Skin epidermis (tissue), 12 donors: Measurements from ENCODE around the gene DAZL.

Experiments used
- H3K27ac ChIP-seq, 21 experiments: fragments of 200-600 bp; sonication (generic) in 11 of 21; one replicate each; pipeline ENCODE4 v1.5.0; 2020; ENCODE audit warnings: mild to moderate bottlenecking in 3 of 21, inconsistent platforms in 2 of 21, moderate library complexity in 2 of 21
- H3K4me3 ChIP-seq, 7 experiments: fragments of 200-600 bp; sonication (generic) in 2 of 7; one replicate each; pipeline ENCODE4 v1.5.0; 2020; ENCODE audit warnings: inconsistent platforms in 2 of 7, mild to moderate bottlenecking in 2 of 7, moderate library complexity in 1 of 7

The DAZL gene

GRCh38 chr3:16599694-16600093 is 5.5 kb downstream of the DAZL start:
- H3K4me3 ChIP-seq = no peak overlapping the region

GRCh38 chr3:16596352-16597032 is 8.7 kb downstream of the DAZL start:
- H3K4me3 ChIP-seq = no peak overlapping the region
- no peak overlapping the region for H3K27ac ChIP-seq

More at GRCh38 chr3:16599694-16600093, 5.5 kb downstream of the DAZL start:
- H3K27ac ChIP-seq = no peak overlapping the region

GRCh38 chr3:16595778-16596177 is 9.4 kb downstream of the DAZL start:
- Histone ChIP-seq H3K27ac (no peak overlapping the region), H3K4me3 (no peak overlapping the region)

GRCh38 chr3:16589867-16590624 is 15.2 kb downstream of the DAZL start:
- Histone ChIP-seq H3K27ac (no peak overlapping the region), H3K4me3 (no peak overlapping the region)

GRCh38 chr3:16589120-16589519 is 16.1 kb downstream of the DAZL start:
- Histone ChIP-seq H3K27ac (no peak overlapping the region), H3K4me3 (no peak overlapping the region)

- Histone ChIP-seq H3K4me3 (no peak overlapping the region), H3K27ac (no peak overlapping the region)
These were observed 17.6 kb downstream of the DAZL start for GRCh38 chr3:16587681-16588060.

GRCh38 chr3:16587047-16587680 is 18.1 kb downstream of the DAZL start:
- Histone ChIP-seq H3K27ac (no peak overlapping the region), H3K4me3 (no peak overlapping the region)

- no peak overlapping the region for H3K4me3 ChIP-seq
- no peak overlapping the region for H3K27ac ChIP-seq
These were observed 20.3 kb downstream of the DAZL start for GRCh38 chr3:16584880-16585279.

- Histone ChIP-seq H3K27ac (no peak overlapping the region), H3K4me3 (no peak overlapping the region)
These were observed 21.7 kb downstream of the DAZL start for GRCh38 chr3:16583551-16583950.

GRCh38 chr3:16570113-16570512 is 35.1 kb downstream of the DAZL start:
- H3K27ac ChIP-seq = no peak overlapping the region
- no peak overlapping the region for H3K4me3 ChIP-seq

GRCh38 chr3:16568532-16568931 is 36.7 kb downstream of the DAZL start:
- Histone ChIP-seq H3K4me3 (no peak overlapping the region), H3K27ac (no peak overlapping the region)

- H3K27ac ChIP-seq = no peak overlapping the region
- no peak overlapping the region for H3K4me3 ChIP-seq
These were observed 37.1 kb downstream of the DAZL start for GRCh38 chr3:16568115-16568514.

- no peak overlapping the region for H3K27ac ChIP-seq
- no peak overlapping the region for H3K4me3 ChIP-seq
These were observed 45.4 kb downstream of the DAZL start for GRCh38 chr3:16559653-16560365.

GRCh38 chr3:16554126-16554525 is 51.1 kb downstream of the DAZL start:
- no peak overlapping the region for H3K4me3 ChIP-seq
- no peak overlapping the region for H3K27ac ChIP-seq

GRCh38 chr3:16552757-16553156 is 52.5 kb downstream of the DAZL start:
- Histone ChIP-seq H3K4me3 (no peak overlapping the region), H3K27ac (no peak overlapping the region)

GRCh38 chr3:16551342-16551976 is 53.8 kb downstream of the DAZL start:
- H3K4me3 ChIP-seq = no peak overlapping the region

GRCh38 chr3:16550676-16551341 is 54.4 kb downstream of the DAZL start:
- H3K27ac ChIP-seq = peak overlapping the region in 1 of 21 experiments; percentile 26
- H3K4me3 ChIP-seq = no peak overlapping the region

More at GRCh38 chr3:16551342-16551976, 53.8 kb downstream of the DAZL start:
- no peak overlapping the region for H3K27ac ChIP-seq

GRCh38 chr3:16550305-16550675 is 54.9 kb downstream of the DAZL start:
- H3K4me3 ChIP-seq = no peak overlapping the region
- peak overlapping the region in 1 of 21 experiments; percentile 26 for H3K27ac ChIP-seq

GRCh38 chr3:16548721-16549120 is 56.5 kb downstream of the DAZL start:
- no peak overlapping the region for H3K4me3 ChIP-seq
- no peak overlapping the region for H3K27ac ChIP-seq
